ENCODE results near the gene DOK7. TPM values are rescaled to one million over a fixed set of nuclear protein-coding genes. Genes with fewer than 3 reads are reported as not detected.

Gene DOK7
- total RNA-seq, 1 experiment from 2014 or later: not detected

DNA sequence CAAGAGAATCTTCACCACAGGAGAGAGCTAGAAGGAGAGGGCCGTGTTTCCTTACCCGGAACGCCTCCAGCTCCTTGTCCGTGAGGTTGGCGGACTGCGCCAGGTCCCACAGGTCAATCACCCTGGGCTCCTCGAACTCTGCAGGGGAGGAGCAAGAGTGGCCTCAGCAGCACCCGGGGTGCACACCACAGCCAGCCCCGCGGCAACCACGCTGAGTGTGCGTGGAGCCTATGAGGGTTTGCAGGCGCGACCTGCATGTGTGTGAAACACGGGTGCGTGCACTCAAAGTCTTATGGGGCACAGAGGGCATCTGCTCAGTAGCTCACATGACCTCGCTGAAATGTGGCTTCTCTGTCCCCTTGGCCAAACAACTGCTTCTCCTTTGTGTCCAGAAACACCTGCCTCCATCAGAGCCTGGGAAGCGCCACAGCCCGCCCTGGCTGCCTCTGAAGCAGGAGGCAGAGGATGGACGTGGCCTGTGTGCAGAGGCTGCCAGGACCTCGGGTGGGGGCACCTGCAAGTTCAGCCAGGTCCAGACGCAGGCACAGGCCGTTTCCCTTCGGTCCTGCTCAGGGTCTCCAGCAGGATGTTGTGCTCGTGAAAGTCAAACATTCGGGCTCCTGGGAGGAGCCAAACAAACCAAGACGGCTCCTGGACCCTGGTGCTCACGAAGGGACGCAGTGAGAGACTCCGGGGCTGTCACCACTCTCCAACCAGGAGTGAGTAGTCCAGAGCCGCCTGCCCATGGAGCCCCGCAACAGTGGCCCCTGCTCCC is 53.1 kb downstream of the DOK7 start:
- peaks cover 74% of the 10 kb centered on the region for H3K36me3 ChIP-seq (ENCODE audit: insufficient read depth, low read length, poor library complexity, severe bottlenecking)

DNA sequence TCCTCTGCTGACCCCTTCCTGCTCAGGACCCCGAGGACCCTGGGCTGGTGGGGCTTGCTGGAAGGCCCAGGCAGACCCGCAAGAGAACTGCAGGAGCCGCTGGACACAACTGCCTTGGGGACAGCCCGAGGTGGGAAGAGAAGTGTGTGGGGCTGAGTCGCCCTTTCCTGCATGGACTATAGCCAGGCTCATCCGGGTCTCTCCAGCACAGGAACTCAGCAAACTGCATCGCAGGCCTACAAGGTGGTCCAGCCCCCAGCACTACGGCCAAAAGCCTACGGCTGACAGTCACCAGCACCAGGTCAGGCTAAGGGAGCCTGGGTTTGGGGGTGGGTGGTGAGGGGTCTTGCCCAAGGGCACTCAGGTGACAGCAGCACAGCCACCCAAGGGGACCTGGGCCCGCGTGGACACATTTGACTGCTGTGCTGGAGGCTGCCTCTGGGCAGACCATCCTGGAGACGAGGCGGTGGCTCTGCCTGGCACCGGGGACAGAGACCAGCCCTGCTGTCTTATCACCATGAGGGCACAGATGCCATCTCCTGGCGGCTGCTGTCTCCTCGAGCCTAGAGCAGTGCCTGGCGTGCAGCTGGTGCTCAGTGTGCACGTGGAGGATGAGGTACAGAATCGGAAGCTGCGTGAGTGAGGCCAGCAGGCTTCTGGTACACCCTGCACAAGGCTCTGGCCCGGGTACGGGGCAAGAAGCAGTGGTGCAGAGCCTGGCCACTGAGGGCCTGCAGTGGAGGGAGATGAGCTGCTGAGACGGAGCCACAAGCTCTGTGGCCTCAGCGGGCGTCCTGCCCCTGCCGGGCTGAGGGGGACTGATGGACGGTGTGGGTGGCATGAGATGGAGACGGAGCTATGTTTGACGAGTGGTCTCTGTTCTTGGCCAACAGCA is 54.0 kb downstream of the DOK7 start:
- Histone ChIP-seq H3K4me1 (ENCODE audit: insufficient read depth, low read length, poor library complexity, severe bottlenecking) (no peaks in the 10 kb centered on the region), H3K36me3 (ENCODE audit: insufficient read depth, low read length, poor library complexity, severe bottlenecking) (peaks cover 72% of the 10 kb centered on the region), H3K27ac (ENCODE audit: low read depth, low read length, poor library complexity, severe bottlenecking) (no peak overlapping the region), H3K27me3 (replicated peaks; ENCODE audit: insufficient read depth, low read depth, low read length, poor library complexity) (no peaks in the 10 kb centered on the region), H3K9me3 (ENCODE audit: low read depth, low read length, poor library complexity, severe bottlenecking) (no peaks in the 10 kb centered on the region), H3K4me3 (ENCODE audit: low read depth, low read length, poor library complexity, severe bottlenecking) (no peak overlapping the region)
- TF ChIP-seq, protein P1, sequence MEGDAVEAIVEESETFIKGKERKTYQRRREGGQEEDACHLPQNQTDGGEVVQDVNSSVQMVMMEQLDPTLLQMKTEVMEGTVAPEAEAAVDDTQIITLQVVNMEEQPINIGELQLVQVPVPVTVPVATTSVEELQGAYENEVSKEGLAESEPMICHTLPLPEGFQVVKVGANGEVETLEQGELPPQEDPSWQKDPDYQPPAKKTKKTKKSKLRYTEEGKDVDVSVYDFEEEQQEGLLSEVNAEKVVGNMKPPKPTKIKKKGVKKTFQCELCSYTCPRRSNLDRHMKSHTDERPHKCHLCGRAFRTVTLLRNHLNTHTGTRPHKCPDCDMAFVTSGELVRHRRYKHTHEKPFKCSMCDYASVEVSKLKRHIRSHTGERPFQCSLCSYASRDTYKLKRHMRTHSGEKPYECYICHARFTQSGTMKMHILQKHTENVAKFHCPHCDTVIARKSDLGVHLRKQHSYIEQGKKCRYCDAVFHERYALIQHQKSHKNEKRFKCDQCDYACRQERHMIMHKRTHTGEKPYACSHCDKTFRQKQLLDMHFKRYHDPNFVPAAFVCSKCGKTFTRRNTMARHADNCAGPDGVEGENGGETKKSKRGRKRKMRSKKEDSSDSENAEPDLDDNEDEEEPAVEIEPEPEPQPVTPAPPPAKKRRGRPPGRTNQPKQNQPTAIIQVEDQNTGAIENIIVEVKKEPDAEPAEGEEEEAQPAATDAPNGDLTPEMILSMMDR (conservative IDR thresholded peaks at IDR 0.05; ENCODE audit: low read depth, low read length): no peak
- TF ChIP-seq EZH2 (IDR thresholded peaks at IDR 0.05; ENCODE audit: borderline replicate concordance, low read depth, low read length, poor library complexity, severe bottlenecking): no peak
- POLR2A ChIA-PET (ENCODE audit: low non-redundant PET): no interaction called here
- intact Hi-C loops (cut with micrococcal nuclease; ENCODE audit: unreplicated experiment): no loop called here
- CTCF ChIA-PET: no interaction called here
- BruUV-seq (replicated peaks): no TSS peak
- no peak for DNase-seq (ENCODE audit: low spot score)

More for the DNA sequence above, 53.1 kb downstream of the DOK7 start:
- POLR2A ChIA-PET (ENCODE audit: low non-redundant PET): no interaction called here
- Histone ChIP-seq H3K4me1 (ENCODE audit: insufficient read depth, low read length, poor library complexity, severe bottlenecking) (no peaks in the 10 kb centered on the region), H3K9me3 (ENCODE audit: low read depth, low read length, poor library complexity, severe bottlenecking) (no peaks in the 10 kb centered on the region), H3K4me3 (ENCODE audit: low read depth, low read length, poor library complexity, severe bottlenecking) (no peak overlapping the region), H3K27ac (ENCODE audit: low read depth, low read length, poor library complexity, severe bottlenecking) (no peak overlapping the region), H3K27me3 (replicated peaks; ENCODE audit: insufficient read depth, low read depth, low read length, poor library complexity) (no peaks in the 10 kb centered on the region)
- no TSS peak for BruUV-seq (replicated peaks)
- CTCF ChIA-PET: no interaction called here
- DNase-seq (ENCODE audit: low spot score): no peak
- TF ChIP-seq EZH2 (IDR thresholded peaks at IDR 0.05; ENCODE audit: borderline replicate concordance, low read depth, low read length, poor library complexity, severe bottlenecking): no peak
- TF ChIP-seq, protein P1 (conservative IDR thresholded peaks at IDR 0.05; ENCODE audit: low read depth, low read length): no peak
- intact Hi-C loops (cut with micrococcal nuclease; ENCODE audit: unreplicated experiment): no loop called here

DNA sequence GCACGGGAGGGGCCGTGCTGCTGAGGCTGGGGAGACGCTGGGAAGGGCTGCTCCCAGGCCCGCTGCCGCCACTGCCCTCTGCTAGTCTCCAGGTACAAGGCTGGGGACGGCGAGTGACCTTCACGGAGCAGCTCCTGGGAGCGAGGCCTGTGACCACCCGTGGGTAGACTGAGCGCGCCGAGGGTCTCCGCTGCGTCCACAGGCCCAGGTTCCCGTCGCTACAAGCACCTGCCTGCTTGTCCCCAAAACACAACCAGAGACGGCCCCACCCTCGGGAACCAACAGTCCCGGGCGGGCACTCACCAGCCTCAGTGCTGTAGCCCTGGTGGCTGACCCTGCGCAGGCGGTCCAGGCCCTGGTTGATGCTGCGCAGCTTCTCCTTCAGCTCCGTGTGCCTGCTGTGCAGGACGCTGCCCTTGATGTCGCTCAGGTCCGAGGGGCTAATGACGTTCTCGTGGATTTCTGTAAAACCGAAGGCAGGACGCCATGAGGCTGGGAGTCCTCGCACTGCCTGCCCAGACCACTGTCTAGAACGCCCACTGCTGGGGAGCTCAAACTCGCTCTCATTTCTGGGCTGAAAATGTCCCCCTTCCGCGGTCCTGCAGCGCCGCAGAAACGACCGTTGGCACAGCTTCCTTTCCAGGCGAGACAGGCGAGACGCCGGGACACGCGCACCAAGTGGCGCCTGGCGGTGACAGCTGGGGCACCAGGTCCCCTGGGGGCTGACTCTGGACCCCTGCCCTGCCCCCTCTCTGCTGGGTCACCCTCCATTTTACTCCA is 54.8 kb downstream of the DOK7 start:
- H3K9me3 ChIP-seq (ENCODE audit: low read depth, low read length, poor library complexity, severe bottlenecking): no peaks in the 10 kb centered on the region
- intact Hi-C loops (cut with micrococcal nuclease; ENCODE audit: unreplicated experiment): no loop called here
- DNase-seq (ENCODE audit: low spot score): no peak
- no peaks in the 10 kb centered on the region for H3K4me1 ChIP-seq (ENCODE audit: insufficient read depth, low read length, poor library complexity, severe bottlenecking)
- no peak overlapping the region for H3K4me3 ChIP-seq (ENCODE audit: low read depth, low read length, poor library complexity, severe bottlenecking)
- peaks cover 65% of the 10 kb centered on the region for H3K36me3 ChIP-seq (ENCODE audit: insufficient read depth, low read length, poor library complexity, severe bottlenecking)
- H3K27me3 ChIP-seq (replicated peaks; ENCODE audit: insufficient read depth, low read depth, low read length, poor library complexity): no peaks in the 10 kb centered on the region
- TF ChIP-seq, protein P1 (conservative IDR thresholded peaks at IDR 0.05; ENCODE audit: low read depth, low read length): no peak
- CTCF ChIA-PET: no interaction called here
- POLR2A ChIA-PET (ENCODE audit: low non-redundant PET): no interaction called here
- H3K27ac ChIP-seq (ENCODE audit: low read depth, low read length, poor library complexity, severe bottlenecking): no peak overlapping the region
- BruUV-seq (replicated peaks): no TSS peak

All from A673 (cell line).